ENCODE data around the gene NRG3.

NRG3 gene

DNA sequence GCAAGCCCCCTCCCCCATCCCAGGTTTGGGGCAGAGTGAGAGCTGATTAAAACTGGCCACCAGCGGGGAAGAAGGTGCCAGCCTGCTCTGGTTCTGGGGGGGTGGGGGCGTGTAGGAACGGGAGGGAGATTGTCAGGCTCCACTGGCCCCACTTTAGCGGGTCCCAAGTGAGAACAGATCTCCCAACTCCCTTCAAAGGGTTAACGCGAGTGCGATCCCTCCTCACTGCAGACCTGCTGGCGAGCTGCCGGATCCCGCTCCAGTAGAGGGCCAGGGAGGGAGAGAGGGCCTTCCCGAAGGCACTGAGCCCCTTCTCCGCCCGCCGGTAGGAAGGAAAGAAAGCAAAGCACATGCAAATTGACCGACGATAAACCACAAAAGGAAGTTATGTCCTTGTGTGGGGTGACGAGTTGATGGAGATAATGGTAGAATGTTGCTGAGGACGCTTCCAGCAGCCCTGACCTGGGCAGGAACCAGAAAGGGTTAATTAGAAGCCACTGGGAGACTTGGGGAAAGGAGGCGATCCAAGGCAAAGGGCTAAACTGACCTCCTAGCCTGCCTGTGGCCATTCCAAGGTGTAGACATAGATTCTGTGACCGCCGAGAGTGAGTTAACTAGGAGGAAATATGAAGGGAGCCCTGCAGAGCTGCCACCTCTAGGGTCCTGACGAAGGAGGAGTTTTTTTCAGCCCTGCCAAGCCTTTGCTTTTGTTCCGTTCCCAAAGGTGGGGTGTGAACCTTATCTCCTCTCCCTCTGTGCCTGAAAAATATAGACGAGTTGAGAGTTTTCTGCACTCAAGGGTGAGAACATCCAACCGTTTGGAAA is 1.5 kb downstream of the NRG3 start:
- DNase-seq (ENCODE audit: insufficient read length, low spot score) (no peak), FAIRE-seq (no peak)

DNA sequence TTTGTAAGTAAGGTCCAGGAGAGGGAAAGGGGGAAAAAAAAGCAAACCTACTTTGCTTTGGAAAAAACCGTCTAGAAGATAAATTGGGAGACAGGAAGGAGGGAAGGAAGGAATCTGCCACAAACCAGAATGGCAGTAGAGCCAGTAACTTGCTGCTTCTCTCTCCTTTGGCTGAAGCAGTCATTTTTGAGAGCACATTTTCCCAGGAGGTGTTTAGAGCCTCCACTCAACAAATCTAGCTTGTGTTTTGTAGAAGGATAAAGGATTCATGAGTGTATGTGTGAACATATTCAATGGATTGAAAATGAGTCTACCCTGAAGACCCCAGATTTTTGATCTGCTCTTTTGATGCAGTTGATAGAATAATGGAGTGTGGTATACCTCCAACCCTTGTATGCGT is 2.6 kb downstream of the NRG3 start:
- DNase-seq (ENCODE audit: insufficient read length, low spot score) (no peak), FAIRE-seq (no peak)
- TF ChIP-seq POLR2A (IDR thresholded peaks at IDR 0.05; ENCODE audit: low read depth, low read length) (no peak), PAX5 (IDR thresholded peaks at IDR 0.05; ENCODE audit: insufficient read depth, low read length, severe bottlenecking) (no peak), TAF1 (IDR thresholded peaks at IDR 0.05; ENCODE audit: low read depth, low read length) (no peak), SPI1 (IDR thresholded peaks at IDR 0.05; ENCODE audit: low read depth, low read length) (no peak), POLR2AphosphoS5 (IDR thresholded peaks at IDR 0.05; ENCODE audit: low read depth, low read length) (no peak), POU2F2 (IDR thresholded peaks at IDR 0.05; ENCODE audit: low read depth, low read length) (no peak)

More for the DNA sequence above, 1.5 kb downstream of the NRG3 start:
- TF ChIP-seq TAF1 (IDR thresholded peaks at IDR 0.05; ENCODE audit: low read depth, low read length) = no peak
- TF ChIP-seq SPI1 (IDR thresholded peaks at IDR 0.05; ENCODE audit: low read depth, low read length) = no peak
- no peak for TF ChIP-seq PAX5 (IDR thresholded peaks at IDR 0.05; ENCODE audit: insufficient read depth, low read length, severe bottlenecking)
- no peak for TF ChIP-seq POLR2AphosphoS5 (IDR thresholded peaks at IDR 0.05; ENCODE audit: low read depth, low read length)
- no peak for TF ChIP-seq POLR2A (IDR thresholded peaks at IDR 0.05; ENCODE audit: low read depth, low read length)
- TF ChIP-seq POU2F2 (IDR thresholded peaks at IDR 0.05; ENCODE audit: low read depth, low read length) = no peak

DNA sequence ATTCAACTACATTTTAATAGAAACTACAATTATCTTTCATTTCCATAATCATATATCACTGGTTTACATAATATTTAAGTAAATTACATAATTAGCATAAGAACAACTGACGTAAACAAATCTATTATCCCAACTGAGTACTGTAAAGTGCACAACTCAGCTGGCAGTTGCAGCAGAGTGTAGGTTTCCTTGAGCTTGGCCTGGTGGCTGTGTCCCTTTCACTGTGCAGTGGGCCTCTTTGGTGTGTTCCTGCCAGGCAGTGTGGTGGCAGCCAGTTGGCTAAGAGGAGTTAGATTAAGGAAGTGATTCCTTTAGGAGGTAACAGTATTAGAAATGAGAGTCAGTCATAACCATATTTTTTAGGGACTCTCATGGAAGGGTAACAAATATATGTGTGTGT is 7.0 kb downstream of the NRG3 start:
- TF ChIP-seq TAF1 (IDR thresholded peaks at IDR 0.05; ENCODE audit: low read depth, low read length) (no peak), POU2F2 (IDR thresholded peaks at IDR 0.05; ENCODE audit: low read depth, low read length) (no peak), SPI1 (IDR thresholded peaks at IDR 0.05; ENCODE audit: low read depth, low read length) (no peak), POLR2AphosphoS5 (IDR thresholded peaks at IDR 0.05; ENCODE audit: low read depth, low read length) (no peak), POLR2A (IDR thresholded peaks at IDR 0.05; ENCODE audit: low read depth, low read length) (no peak), PAX5 (IDR thresholded peaks at IDR 0.05; ENCODE audit: insufficient read depth, low read length, severe bottlenecking) (no peak)
- DNase-seq (ENCODE audit: insufficient read length, low spot score) (no peak), FAIRE-seq (no peak)

DNA sequence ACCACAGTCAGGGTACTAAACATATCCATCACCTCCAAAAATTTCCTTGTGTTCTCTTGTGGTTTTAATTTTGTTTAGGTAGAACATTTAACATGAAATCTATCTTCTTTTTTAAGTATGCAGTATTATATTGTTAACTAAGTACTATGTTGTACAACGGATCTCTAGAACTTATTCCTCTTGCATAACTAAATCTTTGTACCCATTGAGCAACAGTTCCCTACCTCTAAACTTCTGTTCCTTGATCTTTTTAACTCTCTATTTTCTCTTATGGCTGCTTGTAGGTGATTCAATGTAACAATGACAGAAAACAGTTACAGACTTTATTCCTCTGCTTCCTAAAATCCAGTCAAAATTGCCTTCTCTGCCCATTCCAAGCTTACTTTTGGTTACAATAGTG is 9.9 kb downstream of the NRG3 start:
- DNase-seq (ENCODE audit: insufficient read length, low spot score) (no peak), FAIRE-seq (no peak)
- TF ChIP-seq TAF1 (IDR thresholded peaks at IDR 0.05; ENCODE audit: low read depth, low read length) (no peak), SPI1 (IDR thresholded peaks at IDR 0.05; ENCODE audit: low read depth, low read length) (no peak), POLR2A (IDR thresholded peaks at IDR 0.05; ENCODE audit: low read depth, low read length) (no peak), PAX5 (IDR thresholded peaks at IDR 0.05; ENCODE audit: insufficient read depth, low read length, severe bottlenecking) (no peak), POLR2AphosphoS5 (IDR thresholded peaks at IDR 0.05; ENCODE audit: low read depth, low read length) (no peak), POU2F2 (IDR thresholded peaks at IDR 0.05; ENCODE audit: low read depth, low read length) (no peak)

DNA sequence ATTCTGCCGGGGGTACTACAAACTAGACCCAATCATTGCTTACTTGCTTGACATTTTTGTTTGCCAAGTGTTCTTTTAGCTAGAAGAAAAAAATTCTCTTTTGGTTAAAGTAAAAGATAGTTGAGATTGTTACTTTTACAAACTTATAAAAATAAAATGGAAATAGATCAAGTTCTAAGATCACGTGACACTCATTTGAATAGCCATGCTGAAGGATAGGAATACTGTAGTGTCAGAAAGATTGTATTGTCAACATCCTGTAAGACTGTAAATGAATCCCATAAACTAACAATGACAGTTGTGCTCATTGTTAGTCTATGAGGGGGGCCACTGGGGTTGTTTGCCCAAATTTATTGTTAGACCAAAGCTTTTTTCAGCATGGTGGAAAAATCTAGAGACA is 10.5 kb downstream of the NRG3 start:
- no peak for TF ChIP-seq POU2F2 (IDR thresholded peaks at IDR 0.05; ENCODE audit: low read depth, low read length)
- TF ChIP-seq POLR2AphosphoS5 (IDR thresholded peaks at IDR 0.05; ENCODE audit: low read depth, low read length) = no peak
- TF ChIP-seq TAF1 (IDR thresholded peaks at IDR 0.05; ENCODE audit: low read depth, low read length) = no peak
- no peak for TF ChIP-seq POLR2A (IDR thresholded peaks at IDR 0.05; ENCODE audit: low read depth, low read length)
- no peak for TF ChIP-seq SPI1 (IDR thresholded peaks at IDR 0.05; ENCODE audit: low read depth, low read length)
- TF ChIP-seq PAX5 (IDR thresholded peaks at IDR 0.05; ENCODE audit: insufficient read depth, low read length, severe bottlenecking) = no peak
- DNase-seq (ENCODE audit: insufficient read length, low spot score) (no peak), FAIRE-seq (no peak)

DNA sequence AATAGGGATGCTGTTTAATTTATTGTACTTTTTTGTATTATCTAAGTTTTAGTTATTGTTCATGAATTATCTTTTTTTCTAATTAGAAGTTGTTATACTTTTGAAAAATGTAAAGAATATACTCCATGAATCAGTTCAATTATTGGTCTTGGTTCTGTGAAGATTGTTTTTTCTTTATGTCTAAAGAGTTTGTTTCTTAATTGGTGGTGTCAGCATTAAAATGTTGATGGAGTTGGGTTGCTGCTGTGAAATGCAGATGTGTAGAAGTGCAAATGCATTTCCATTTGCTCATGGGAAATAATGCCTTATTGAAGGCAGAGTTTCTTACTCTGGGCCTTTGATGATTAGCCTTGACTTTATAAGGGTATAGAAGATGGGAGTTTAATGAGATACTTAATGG is 11.9 kb downstream of the NRG3 start:
- TF ChIP-seq POLR2AphosphoS5 (IDR thresholded peaks at IDR 0.05; ENCODE audit: low read depth, low read length) = no peak
- TF ChIP-seq POU2F2 (IDR thresholded peaks at IDR 0.05; ENCODE audit: low read depth, low read length) = no peak
- TF ChIP-seq SPI1 (IDR thresholded peaks at IDR 0.05; ENCODE audit: low read depth, low read length) = no peak
- no peak for TF ChIP-seq POLR2A (IDR thresholded peaks at IDR 0.05; ENCODE audit: low read depth, low read length)
- no peak for TF ChIP-seq TAF1 (IDR thresholded peaks at IDR 0.05; ENCODE audit: low read depth, low read length)
- TF ChIP-seq PAX5 (IDR thresholded peaks at IDR 0.05; ENCODE audit: insufficient read depth, low read length, severe bottlenecking) = no peak
- no peak for FAIRE-seq
- DNase-seq (ENCODE audit: insufficient read length, low spot score) = no peak

DNA sequence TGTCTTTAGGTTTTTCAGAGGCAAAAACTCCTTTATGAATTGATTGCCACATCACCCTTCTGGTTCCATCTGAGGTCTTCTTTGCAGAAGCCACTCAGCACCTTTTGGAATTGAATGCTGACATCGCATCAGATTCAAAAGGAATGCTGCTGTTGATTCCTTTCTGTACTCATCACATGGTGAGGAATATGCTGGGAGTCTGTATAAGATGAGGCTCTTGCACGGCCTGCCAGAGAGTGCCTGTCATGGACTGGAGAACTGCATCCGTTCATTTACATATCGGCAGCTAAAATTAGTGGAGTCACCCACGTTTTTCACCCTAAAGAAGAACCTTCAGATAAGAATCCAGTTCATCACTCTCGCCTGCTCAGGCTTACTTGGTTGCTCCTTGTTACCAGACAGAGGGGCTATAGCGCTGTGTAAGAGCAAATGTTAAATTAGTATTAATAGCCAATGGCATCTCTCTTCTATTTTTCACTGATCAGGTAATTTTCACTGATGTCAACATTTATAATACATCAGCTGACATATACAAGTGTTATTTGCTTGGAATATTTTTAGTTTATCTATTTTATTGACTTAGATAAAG is 14.3 kb downstream of the NRG3 start:
- TF ChIP-seq POLR2AphosphoS5 (IDR thresholded peaks at IDR 0.05; ENCODE audit: low read depth, low read length) (no peak), TAF1 (IDR thresholded peaks at IDR 0.05; ENCODE audit: low read depth, low read length) (no peak), POLR2A (IDR thresholded peaks at IDR 0.05; ENCODE audit: low read depth, low read length) (no peak), PAX5 (IDR thresholded peaks at IDR 0.05; ENCODE audit: insufficient read depth, low read length, severe bottlenecking) (no peak), SPI1 (IDR thresholded peaks at IDR 0.05; ENCODE audit: low read depth, low read length) (no peak), POU2F2 (IDR thresholded peaks at IDR 0.05; ENCODE audit: low read depth, low read length) (no peak)
- no peak for DNase-seq (ENCODE audit: insufficient read length, low spot score)
- no peak for FAIRE-seq

DNA sequence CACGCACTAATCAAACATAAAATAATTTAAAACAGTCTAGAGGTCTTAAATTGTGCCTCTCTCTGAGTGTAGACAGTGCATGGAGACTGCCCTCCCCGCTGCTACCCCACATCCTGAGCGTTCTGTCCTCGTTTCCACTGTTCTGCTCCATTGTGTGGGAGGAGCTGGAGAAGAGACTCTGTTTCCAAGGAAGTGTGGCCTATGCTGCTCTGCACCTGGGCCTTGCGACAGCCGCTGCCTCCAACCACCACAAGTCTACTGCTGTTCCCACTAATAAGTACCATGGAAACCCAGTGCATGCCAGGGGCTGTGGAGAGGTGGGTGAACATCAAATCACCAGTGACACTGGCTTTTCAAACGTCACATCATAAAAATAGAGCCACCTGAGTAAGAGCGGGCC is 19.6 kb downstream of the NRG3 start:
- FAIRE-seq = no peak
- no peak for TF ChIP-seq TAF1 (IDR thresholded peaks at IDR 0.05; ENCODE audit: low read depth, low read length)
- TF ChIP-seq PAX5 (IDR thresholded peaks at IDR 0.05; ENCODE audit: insufficient read depth, low read length, severe bottlenecking) = no peak
- no peak for TF ChIP-seq POLR2AphosphoS5 (IDR thresholded peaks at IDR 0.05; ENCODE audit: low read depth, low read length)
- TF ChIP-seq POLR2A (IDR thresholded peaks at IDR 0.05; ENCODE audit: low read depth, low read length) = no peak
- DNase-seq (ENCODE audit: insufficient read length, low spot score) = no peak

DNA sequence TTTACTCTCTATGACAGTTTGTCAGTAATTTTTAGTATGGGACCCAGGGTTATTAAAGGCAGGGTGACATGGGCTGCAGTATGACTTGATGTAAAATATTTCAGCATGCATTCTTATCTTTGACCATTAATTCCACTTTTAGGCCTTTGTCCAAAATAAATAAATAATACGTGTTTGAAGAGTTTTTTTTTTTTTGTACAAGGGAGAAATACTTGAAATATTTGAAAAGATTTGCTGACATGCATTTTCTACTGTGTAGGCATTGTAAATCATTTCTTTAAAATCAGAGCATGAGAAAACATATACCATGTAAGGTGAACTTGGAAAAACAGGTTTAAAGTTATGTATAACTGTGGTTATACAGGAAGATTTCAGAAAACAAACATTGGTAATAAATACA is 23.5 kb downstream of the NRG3 start:
- no peak for TF ChIP-seq SPI1 (IDR thresholded peaks at IDR 0.05; ENCODE audit: low read depth, low read length)
- no peak for TF ChIP-seq POLR2AphosphoS5 (IDR thresholded peaks at IDR 0.05; ENCODE audit: low read depth, low read length)
- no peak for TF ChIP-seq POLR2A (IDR thresholded peaks at IDR 0.05; ENCODE audit: low read depth, low read length)
- TF ChIP-seq PAX5 (IDR thresholded peaks at IDR 0.05; ENCODE audit: insufficient read depth, low read length, severe bottlenecking) = no peak
- TF ChIP-seq POU2F2 (IDR thresholded peaks at IDR 0.05; ENCODE audit: low read depth, low read length) = no peak
- no peak for TF ChIP-seq TAF1 (IDR thresholded peaks at IDR 0.05; ENCODE audit: low read depth, low read length)
- DNase-seq (ENCODE audit: insufficient read length, low spot score) (no peak), FAIRE-seq (no peak)

Data from GM12891 (cell line).